NCI-H345 (cell line): ENCODE measurements around the gene CCNL2.
A peak's percentile ranks its signal among the peaks of the same experiment; 100 is the strongest.
"Not testable (repeated sequence)": the region's sequence is repeated elsewhere in the genome, so short reads cannot be mapped to it uniquely, and the experiment has no call there.

Source experiments
- DNase-seq: peaks from one replicate; lab custom pipeline; 2025; lab: John Stamatoyannopoulos, UW

The CCNL2 gene

DNA sequence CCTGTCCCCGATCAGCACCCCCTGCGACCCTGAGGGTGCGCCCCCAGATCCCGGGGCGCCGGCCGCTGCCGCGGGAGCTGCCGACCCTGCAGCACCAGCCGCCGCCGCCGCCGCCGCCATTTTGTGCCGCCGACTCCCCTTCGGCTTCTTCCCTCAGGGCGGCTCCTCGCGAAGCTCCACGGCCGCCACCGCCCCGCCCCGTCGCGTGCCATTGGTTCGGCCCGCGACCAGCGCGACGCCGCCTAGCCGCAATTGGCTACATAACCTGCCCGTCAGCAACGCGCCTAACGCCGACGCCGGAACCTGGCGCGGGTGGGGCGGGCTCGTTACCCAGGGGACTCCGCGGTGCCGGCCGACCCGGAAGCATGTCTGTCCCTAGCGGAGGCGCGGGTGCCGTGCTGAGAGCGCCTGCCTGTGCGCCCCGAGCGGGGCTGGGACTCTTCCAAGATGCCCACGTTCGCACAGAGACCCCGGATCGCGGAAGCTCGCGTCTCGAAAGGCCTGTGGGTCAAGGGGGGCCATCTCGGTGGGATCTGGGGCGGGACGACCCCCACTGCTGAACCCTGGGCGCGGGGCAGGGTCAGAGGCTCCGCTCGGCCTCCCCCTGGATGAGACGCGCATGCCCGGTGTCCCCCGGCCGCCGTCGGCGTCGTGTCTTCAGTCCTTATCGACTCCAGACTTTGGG, at the start of gene CCNL2:
CCNL2 (minus strand) TSS at position 149 of the 685 bp plus-strand sequence; CDS start at position 120, 29 bp downstream.
- DNase-seq = peak; percentile 99

DNA sequence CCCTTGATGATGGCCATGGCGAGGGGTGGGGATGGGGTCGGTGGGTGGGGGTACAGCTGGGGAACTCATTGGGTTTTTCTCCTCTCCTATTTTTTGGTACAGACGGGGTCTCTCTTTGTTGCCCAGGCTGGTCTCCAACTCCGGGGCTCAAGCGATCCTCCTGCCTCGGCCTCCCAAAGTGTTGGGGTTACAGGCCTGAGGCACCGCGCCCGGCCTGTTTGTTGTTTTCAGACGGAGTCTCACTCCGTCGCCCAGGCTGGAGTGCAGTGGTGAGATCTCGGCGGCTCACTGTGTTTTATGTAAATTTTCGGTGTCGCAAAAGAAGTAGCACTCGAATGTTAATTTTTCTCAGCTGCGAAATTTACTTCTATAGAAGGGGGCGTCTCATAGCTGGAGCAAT, 47.5 kb upstream of the CCNL2 start:
- DNase-seq = not testable (repeated sequence)

DNA sequence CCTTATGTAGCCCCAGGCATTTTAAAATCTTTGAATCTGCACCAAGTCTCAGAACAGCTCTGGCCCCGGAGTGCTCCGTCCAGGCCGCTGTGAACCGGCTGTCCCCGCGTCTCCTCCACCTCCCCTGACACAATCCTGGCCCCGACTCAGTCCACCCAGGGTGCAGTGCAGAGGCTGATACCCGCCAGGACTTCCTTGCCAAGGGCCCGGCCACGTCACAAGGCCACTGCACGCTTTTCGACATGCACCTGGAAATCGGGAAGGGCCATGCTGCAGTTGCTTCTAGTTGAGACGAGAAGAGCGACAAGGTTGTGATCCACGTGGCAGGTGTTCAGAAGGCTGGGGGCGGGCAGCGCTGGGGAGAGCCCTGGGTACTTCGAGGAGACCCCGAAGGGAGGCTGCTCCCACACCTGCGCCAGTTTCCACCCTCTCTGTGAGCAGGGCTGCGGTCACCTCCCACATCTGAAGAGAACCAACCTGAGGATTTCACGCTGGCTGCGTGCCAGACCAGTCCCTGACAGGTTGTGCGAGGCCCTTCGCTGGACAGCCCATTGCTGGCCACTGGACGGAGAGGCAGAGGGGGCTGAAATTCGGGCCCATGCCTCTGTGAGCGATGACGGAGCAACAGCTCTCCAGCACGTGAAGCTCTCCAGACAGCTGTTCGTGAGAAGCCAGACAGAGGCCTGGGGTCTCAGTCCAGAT, 43.1 kb upstream of the CCNL2 start:
- no peak for DNase-seq

DNA sequence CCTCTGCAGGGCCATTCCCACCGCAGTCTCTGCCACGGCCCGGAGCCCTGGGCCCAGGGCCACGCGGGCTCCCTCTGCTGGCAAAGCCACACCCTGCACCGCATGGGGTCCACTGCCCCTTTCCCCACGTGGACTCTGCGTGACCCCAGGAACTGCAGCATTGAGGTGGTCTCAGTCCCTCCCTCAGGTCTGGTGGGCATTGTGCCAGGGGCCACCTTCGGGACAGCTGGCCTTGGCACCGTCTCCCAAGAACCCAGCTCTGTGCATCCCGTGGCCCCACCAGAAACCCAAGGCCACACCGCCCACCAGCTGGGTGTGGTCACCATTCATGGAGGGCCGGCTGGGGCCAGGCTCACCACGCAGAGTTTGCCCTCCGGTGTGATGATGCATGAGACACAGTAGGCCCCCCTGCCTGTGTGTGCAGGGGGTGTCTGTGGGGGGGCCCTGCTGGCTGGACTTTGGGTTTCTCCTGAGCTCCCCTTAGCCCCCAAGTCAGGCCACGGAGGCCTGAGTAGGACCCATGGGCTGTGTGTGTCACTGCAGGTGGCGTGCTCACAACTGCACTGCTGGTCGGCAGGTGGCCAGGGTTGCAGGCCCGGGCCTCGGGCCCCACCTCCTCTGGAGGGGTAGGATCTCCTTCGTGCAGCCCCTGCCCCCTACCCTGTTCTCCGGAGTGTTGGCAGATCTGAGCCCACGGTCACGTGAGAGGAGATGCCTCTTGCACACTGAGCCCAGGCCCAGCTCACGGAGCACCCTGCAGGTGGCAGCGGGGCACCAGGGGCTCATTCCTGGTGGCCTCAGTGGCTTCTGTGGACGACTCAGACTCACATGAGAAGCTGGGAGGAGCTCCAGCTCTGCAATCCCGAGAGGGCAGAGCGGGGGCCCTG, 42.1 kb upstream of the CCNL2 start:
- DNase-seq = no peak

DNA sequence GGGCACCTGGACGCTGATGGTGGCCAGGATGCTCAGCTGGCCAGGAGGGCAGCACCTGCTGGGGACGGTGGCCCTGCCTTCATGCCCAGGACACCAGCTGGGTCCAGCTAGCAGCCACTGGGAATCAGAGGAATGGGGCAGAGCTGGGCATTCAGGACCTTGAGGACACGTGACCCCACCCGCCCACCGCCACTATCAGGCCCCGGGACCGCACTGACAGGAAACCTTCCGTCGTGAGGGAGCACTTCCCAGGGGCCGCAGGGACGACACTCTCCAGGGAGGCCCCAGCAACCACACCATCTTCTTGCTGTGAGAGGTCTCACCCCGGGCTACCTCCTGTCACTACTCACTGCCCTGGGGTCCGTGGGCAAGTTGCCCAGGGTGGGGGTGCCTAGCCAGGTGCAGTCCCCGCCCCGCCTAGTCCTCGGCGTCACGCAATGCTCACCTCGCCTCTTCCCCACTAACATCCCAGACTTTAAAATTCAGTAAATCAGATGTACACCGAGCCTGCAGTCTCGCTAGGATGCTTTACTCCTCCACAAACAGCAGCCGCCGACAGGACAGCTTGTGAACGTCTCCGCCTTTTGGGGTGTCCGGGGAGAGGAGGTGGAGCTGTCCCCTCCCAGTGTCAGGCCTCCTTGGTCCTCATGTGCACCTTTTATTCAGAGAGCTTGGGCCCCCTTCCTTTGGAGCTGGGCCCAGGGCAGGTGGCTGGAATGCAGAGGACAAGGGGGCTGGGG, 41.3 kb upstream of the CCNL2 start:
- DNase-seq = no peak

DNA sequence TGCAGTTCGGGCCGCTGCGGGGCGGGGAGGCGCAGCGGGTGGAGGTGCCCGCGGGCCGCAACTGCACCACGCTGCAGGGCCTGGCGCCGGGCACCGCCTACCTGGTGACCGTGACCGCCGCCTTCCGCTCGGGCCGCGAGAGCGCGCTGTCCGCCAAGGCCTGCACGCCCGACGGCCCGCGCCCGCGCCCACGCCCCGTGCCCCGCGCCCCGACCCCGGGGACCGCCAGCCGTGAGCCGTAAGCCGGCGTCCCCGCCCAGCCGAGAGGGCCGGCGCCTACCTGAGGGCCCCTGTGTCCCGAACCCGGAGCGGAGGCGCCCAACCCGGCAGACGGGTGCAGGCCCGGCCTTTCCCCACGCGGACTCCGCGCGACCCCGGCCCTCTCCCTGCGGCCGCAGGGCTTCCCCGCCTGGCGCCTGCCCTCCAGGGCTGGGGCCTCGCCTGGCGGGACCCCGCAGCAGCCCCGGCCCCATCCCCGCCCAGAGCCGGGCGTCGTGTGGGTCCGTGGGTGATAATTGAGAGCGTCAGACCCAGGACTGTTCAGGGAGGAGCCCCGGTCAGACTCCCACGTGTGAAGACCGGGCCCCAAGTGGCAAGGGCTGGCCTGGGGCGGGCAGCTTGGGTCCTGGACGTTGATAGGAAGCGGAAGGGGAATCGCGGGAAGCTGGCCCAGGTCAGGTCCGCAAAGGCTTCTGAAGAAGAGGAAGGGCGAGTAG, 40.6 kb upstream of the CCNL2 start:
- no peak for DNase-seq

DNA sequence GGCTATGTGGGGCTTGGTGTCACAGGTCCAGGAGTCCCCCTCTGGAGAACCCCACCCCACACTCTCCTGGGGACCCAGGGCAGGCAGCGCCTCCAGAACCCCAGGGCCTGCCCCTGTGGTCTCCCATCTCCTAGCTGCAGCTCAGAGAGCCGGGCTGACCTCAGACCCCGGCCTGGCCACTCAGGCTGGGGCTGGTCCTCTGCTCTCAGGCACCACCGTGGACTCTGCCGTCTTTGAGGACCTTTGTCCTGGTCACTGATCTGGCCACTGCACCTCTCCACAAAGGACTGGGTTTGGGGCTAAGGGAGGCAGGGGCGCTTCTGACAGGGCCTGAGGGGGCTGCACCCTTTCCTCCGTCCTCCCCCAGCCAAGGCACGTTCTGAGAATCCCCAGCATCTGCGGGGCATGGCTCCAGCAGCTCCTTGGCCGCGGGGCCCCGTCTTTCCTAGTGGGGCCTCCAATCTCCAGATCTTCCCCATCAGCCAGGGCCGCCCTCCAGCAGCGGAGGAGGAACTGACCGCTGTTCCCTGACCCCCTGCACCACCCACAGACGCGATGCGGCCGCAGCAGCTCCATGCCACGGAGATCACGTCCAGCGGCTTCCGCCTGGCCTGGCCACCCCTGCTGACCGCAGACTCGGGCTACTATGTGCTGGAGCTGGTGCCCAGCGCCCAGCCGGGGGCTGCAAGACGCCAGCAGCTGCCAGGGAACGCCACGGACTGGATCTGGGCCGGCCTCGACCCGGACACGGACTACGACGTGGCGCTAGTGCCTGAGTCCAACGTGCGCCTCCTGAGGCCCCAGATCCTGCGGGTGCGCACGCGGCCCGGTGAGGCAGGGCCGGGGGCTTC, 39.6 kb upstream of the CCNL2 start:
- no peak for DNase-seq

DNA sequence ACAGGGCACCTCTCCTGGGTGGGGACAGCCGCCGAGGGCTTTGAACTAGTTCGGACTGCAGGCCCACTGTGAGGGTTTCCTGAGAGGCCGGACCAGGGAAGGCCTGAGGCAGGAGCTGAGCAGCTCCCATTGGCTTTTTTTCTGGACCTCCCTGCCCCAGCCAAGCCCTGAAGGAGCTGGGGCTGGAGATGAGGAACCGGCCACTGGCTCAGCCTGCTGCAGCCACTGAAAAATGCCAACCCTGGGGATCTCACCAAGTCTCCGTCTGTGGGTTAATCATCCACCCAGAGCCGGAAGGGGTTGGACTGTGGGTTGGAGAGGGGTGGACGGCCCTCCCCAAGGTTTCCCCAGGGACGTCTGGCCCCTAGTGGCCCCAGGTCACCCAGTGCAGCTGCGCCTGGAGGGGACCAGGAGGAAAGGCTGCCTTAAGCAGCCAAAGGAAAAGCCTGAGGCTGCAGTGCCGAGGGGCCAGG, 38.8 kb upstream of the CCNL2 start:
- DNase-seq = no peak

DNA sequence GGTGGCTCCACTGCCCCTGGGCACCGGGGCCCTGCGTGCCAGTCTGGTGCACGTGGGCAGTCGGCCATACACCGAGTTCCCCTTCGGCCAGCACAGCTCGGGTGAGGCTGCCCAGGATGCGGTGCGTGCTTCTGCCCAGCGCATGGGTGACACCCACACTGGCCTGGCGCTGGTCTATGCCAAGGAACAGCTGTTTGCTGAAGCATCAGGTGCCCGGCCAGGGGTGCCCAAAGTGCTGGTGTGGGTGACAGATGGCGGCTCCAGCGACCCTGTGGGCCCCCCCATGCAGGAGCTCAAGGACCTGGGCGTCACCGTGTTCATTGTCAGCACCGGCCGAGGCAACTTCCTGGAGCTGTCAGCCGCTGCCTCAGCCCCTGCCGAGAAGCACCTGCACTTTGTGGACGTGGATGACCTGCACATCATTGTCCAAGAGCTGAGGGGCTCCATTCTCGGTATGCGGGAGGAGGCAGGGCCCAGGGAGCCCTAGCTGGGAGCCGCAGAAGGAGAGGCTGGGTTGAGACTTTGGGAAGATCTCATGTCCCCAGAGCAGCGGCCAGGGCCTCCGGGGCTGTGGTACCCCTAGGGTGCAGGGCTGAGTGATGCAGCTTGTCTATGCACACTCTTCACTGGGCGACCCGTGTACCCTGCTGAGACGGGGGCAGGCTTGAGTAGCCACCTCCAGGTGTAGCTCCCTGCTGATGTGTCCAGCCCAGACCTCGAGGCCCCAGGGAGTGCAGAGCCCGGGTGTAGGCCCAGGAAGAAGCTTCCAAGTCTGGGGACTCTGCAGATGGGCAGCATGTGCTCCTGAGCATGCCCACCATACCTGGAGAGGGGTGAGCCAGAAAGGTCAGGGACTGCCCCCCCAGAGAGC, 38.1 kb upstream of the CCNL2 start:
- DNase-seq = no peak

DNA sequence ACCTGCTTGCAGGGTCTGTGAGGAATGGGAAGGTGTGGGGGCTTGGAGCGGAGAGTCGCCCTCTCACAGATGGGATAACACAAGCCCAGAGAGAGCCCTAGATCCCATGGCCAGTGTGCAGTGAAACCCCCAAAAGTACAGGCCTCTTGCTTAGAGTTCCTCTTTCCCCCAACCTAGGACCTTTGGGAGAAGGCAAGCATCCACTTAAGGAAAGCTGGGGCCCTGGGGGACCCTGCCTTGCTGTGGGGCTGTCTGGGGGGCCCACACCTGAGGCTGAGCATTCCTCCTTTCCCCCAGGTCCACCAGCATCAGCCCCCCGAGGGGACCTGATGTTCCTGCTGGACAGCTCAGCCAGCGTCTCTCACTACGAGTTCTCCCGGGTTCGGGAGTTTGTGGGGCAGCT, 37.5 kb upstream of the CCNL2 start:
- DNase-seq = no peak

DNA sequence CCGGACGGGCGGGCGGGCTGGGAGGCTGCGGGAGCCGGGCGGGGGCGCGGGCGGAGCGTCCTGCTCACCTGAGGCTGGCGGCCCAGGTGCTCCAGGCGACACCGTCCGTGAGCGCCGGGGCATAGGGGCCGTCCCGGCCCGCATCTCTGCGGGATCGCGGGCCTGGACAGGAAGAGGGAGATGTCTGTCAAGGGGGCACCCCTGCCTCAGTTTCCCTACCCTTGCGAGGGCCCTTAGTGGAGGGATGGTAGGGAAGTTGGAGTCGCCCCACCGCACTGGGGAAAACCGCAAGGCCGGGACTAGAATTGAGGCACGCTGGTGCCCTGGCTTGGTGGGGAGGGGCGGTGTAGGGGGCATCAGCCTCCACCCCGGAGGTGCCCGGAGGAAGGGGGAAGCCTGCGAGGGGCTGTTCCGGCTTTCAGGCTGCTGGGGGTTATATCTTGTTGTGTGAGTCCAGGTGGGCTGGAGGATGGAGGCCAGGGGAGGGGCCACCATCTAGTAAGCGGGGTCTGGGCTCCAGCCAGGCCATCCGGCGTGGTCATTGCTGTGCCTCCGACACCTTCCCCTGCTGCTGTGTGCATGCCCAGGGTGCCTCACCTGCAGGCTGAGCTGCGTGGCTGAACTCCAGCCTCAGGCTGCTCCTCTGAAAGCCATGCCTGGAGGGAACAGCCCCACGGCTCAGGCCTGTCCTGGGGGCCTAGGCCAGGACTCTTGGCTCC, 36.9 kb upstream of the CCNL2 start:
- DNase-seq = no peak

DNA sequence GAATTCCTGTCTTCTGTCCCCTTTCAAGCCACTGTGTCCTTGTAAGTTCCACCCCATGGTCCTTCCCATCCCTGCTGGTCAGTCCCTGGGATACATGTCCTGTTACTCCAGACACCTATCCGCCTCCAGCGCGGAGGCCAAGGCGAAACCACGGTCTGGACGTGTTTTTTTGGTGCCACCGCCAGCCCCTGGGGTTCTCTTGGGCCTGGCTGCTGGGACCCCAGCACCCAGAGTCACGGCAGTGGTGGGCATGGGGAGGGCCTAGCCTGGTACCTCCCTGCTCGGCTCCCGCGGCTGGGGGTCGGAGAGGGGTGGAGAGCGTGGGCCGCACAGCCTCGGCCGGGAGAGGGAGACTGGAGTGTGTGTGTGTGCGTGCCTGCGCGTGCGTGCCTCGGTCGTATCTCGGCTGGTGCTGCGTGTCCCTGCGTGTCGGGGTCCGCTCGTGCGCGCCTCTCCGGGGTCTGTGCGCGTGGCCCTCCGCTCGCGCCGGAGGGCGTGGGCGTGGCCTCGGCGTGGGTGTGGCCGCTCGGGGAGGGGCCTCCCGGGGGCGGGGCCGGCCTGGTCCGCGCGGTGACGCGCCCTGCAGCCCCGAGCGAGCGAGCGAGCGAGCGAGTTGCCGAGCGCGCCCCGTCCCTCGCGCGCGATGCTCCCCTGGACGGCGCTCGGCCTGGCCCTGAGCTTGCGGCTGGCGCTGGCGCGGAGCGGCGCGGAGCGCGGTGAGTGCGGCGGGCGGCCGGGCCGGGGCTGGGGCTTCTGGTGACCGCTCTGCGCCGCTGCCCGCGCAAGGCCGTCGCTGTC, 36.2 kb upstream of the CCNL2 start, which contains the start of gene VWA1:
VWA1 (plus strand) TSS at position 585 of the 798 bp plus-strand sequence; CDS start at position 644, 59 bp downstream.
- peak; percentile 78 for DNase-seq

DNA sequence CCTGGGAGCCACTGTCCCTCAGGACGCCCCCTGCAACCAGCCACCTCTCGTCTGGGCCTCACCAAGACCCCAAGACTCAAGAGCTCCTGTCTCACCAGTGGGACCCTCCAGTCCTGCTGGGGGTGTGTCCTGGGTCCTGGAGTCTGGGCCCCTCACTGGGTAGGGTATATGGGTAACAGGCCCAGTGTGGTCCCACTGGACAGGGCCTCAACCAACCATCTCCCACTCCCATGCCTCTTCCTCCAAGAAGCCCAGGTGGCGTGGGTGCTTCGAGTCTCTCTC, 35.6 kb upstream of the CCNL2 start:
- no peak for DNase-seq

DNA sequence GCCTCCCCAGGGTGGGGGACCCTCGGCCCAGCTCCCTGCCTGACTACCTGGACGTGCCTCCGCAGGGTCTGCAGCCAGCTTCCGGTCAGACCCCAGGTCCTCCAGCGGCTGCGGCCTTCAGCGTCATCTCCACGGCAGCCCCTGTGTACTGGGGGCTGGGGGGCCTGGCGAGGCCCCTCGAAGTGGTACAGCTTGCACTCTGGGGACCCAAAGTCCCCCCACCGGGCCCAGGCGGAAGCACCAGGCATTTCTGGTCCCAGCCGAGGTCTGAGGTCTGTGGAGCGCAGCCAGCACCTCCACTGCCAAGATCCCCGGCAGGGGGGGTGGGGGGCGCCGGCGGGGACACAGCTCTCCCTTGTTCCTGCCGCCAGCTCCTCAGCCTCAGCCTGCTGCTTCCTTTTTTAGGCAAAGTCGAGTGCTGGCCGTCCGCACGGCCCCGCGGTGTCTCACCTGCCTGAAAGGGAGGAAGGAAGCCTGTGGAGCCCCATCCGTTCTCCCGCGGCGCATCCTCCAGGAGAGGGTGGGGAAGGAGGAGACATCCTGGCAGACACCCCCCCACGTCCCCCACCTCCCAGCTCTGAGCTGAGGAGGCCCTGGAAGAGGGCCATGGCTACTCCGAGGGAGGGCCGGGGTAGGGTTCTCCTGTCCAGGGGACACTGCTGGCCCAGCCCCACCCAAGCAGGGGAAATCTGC, 35.1 kb upstream of the CCNL2 start:
- no peak for DNase-seq

DNA sequence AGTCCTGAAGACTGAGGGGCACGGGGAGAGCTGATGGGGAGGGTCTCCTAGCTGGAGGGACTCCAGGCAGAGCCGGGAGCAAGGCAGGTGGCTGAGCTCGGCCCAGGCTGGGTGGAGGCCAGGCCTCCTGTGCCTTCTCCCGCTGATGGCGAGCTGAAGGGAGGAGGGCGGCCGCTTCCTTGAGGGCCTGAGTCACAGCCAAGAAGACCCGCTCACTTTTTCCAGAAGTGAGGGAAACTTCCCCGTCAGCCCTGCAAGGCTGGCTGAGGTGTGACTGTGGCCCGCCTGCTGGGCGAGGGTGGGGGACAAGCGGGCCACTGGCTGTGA, 34.6 kb upstream of the CCNL2 start:
- no peak for DNase-seq

DNA sequence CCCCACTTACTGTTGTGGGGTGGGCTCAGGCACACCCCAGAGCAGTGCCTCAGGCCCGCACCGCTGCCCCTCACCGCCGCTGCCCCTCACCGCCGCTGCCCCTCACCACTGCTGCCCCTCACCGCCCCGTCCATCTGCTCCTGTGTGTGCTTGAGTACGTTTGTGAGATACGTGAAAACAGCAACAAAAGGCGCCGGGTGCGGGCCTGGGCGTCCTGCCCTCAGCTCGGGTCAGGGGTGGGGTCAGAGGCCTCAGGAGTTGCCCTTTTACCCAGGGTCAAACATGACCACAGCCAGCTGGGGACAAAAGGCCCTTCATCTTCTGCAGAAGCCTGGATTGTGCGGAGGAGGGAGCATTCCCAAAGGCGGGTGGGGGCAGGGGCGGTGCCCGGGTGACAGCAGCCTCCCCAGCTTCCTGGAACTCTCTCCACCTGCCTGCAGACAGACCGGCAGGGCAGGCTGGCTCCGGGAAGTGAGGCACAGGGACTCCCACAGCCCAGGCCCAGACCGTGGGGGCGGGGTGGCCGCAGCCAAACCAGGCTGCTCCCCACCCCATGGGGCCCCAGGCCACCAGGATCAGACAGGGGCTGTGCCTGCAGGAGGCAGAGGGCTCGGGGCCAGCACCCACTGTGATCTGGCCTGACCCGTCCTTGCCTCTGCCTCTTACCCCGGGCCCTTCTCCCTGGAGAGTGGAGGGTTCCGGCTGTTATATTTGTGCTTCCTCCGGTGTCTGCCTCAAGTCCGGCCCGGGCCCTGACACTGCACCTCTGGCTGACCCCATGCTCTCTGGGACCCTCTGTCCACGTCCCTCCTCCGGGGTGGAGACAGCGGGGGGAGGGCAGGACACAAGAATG, 34.0 kb upstream of the CCNL2 start:
- no peak for DNase-seq
